Fibroblast of lung (primary cell): Measurements from ENCODE around the gene SEMG1. TPM values are rescaled to one million over a fixed set of nuclear protein-coding genes. Genes with fewer than 3 reads are reported as not detected.
A peak's percentile ranks its signal among the peaks of the same experiment; 100 is the strongest.

Experiments
- DNase-seq, 2 donors: peaks; one replicate each; pipeline versions ENCODE4 v3.0.0 to v3.0.0-alpha.2; 2010; ENCODE audit warnings: low read depth in 2 of 2
- H2AFZ ChIP-seq: 2 replicates; pipeline ENCODE4 v1.5.1; 2012; ENCODE audit warnings: low read length, control low read depth, inconsistent platforms
- H3K27ac ChIP-seq: 2 replicates; pipeline ENCODE4 v1.5.1; 2011; ENCODE audit warnings: low read length, control low read depth; ENCODE audit not compliant: insufficient read depth
- H3K27me3 ChIP-seq: 2 replicates; pipeline ENCODE4 v1.5.1; 2011; ENCODE audit warnings: mild to moderate bottlenecking, low read length; ENCODE audit not compliant: control insufficient read depth, insufficient read depth
- H3K36me3 ChIP-seq: 2 replicates; pipeline ENCODE4 v1.5.1; 2011; ENCODE audit warnings: low read length; ENCODE audit not compliant: control insufficient read depth, insufficient read depth
- H3K4me1 ChIP-seq: 2 replicates; pipeline ENCODE4 v1.5.1; 2011; ENCODE audit warnings: low read length; ENCODE audit not compliant: control insufficient read depth, insufficient read depth; ENCODE audit errors: extremely low read depth
- H3K4me2 ChIP-seq: 2 replicates; pipeline ENCODE4 v1.5.1; 2011; ENCODE audit warnings: low read length, control low read depth; ENCODE audit not compliant: insufficient read depth; ENCODE audit errors: extremely low read depth
- H3K4me3 ChIP-seq, 4 experiments: fragments of 200-600 bp in 1 of 4; sonication (generic) in 1 of 4; replicated peaks in 1 of 4; 2 replicates each; pipeline ENCODE4 v1.5.1; 2011 to 2016; ENCODE audit warnings: low read length in 4 of 4, low read depth in 3 of 4, mild to moderate bottlenecking in 3 of 4, control low read depth in 2 of 4, inconsistent platforms in 1 of 4, mixed read lengths in 1 of 4; ENCODE audit not compliant: insufficient read depth in 1 of 4; ENCODE audit errors: control extremely low read depth in 1 of 4
- H3K79me2 ChIP-seq: 2 replicates; pipeline ENCODE4 v1.5.1; 2012; ENCODE audit warnings: mild to moderate bottlenecking, low read length, inconsistent platforms; ENCODE audit not compliant: control insufficient read depth, insufficient read depth
- H3K9ac ChIP-seq: 2 replicates; pipeline ENCODE4 v1.5.1; 2011; ENCODE audit warnings: mild to moderate bottlenecking, low read length, control low read depth; ENCODE audit not compliant: insufficient read depth
- H3K9me3 ChIP-seq: 2 replicates; pipeline ENCODE4 v1.5.1; 2012; ENCODE audit warnings: low read depth, low read length; ENCODE audit not compliant: control insufficient read depth, insufficient read depth
- H4K20me1 ChIP-seq: 2 replicates; pipeline ENCODE4 v1.5.1; 2011; ENCODE audit warnings: low read length; ENCODE audit not compliant: control insufficient read depth, insufficient read depth; ENCODE audit errors: extremely low read depth
- CTCF ChIP-seq, 2 donors: IDR thresholded peaks in 1 of 2; conservative IDR thresholded peaks in 1 of 2; 1 replicate in 1 of 2; 2 replicates in 1 of 2; pipeline ENCODE4 v1.5.1; 2011 to 2012; ENCODE audit warnings: low read length in 2 of 2, control low read depth in 1 of 2, inconsistent platforms in 1 of 2, low read depth in 1 of 2, mild to moderate bottlenecking in 1 of 2
- EZH2 ChIP-seq: IDR thresholded peaks from 2 replicates; pipeline ENCODE4 v1.5.1; 2012; ENCODE audit warnings: low read length, control low read depth, mild to moderate bottlenecking; ENCODE audit errors: missing control alignments
- polyA minus RNA-seq: library from RNA; depleted of rRNA, polyadenylated mRNA; stranded (reverse); fragments of >200 nt; gene quantifications from 2 replicates; pipeline ENCODE4 v1.2.3, GENCODE V29; 2011; ENCODE audit warnings: low replicate concordance
- polyA plus RNA-seq, 2 donors: library from polyadenylated mRNA; depleted of rRNA in 1 of 2; stranded (reverse) in 1 of 2; unstranded in 1 of 2; fragments of >200 nt; gene quantifications; 2 replicates each; pipeline ENCODE4 v1.2.1, GENCODE V29; 2011 to 2012; ENCODE audit warnings: missing spikeins in 1 of 2
- total RNA-seq: library from RNA; depleted of rRNA; stranded (reverse); fragments of >200 nt; gene quantifications from 2 replicates; pipeline ENCODE4 v1.2.1, GENCODE V29; 2014

Gene SEMG1
- not detected in 2 replicates for total RNA-seq
- polyA plus RNA-seq, result not detected in 2 replicates
- not detected in 2 replicates for polyA plus RNA-seq (2012)
- not detected in 2 replicates for polyA minus RNA-seq

DNA sequence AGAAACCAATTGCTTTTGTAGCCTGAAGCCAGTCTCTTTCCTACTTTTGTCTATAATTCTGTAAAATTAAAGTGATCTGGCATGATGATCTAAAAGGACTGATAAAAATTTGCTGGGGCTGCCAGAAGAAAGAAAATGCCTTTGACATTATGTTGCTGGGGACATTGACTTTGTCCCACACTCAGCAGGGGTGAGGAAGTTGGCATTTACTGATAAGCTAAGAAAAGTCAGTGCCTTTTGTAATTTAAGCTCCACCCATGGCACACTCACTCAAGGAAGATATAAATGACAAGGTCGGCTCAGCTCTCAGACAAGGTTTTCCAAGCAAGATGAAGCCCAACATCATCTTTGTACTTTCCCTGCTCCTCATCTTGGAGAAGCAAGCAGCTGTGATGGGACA lies at the start of gene SEMG1:
Gene SEMG1, plus strand, starts transcription at position 309 of the 400 bp plus-strand sequence. Its CDS starts 21 bp downstream, at position 330.
- Histone ChIP-seq H3K4me2 (no peak within 1 kb of the TSS), H3K9ac (no peak within 1 kb of the TSS), H3K79me2 (no peaks in the 10 kb centered on the region), H3K27ac (no peak within 1 kb of the TSS), H3K4me3 (no peak within 1 kb of the TSS), H3K9me3 (no peaks in the 10 kb centered on the region), H2AFZ (no peak within 1 kb of the TSS), H3K4me1 (no peaks in the 10 kb centered on the region), H4K20me1 (no peaks in the 10 kb centered on the region), H3K27me3 (no peaks in the 10 kb centered on the region), H3K36me3 (no peaks in the 10 kb centered on the region)
- no peak for DNase-seq
- TF ChIP-seq CTCF (conservative IDR thresholded peaks at IDR 0.05 in 1 of 2, IDR thresholded peaks at IDR 0.05 in 1 of 2; ENCODE audit: low read depth in 1 of 2, low read length in 2 of 2), result no peak
- TF ChIP-seq EZH2, result no peak

GRCh38 chr20:45157962-45158361 lies 48.9 kb upstream of the SEMG1 start:
- peak; percentile 78 to 85 for DNase-seq
- Histone ChIP-seq H3K27me3 (no peaks in the 10 kb centered on the region), H2AFZ (no peak overlapping the region), H3K4me3 (no peak overlapping the region), H3K9ac (no peak overlapping the region), H4K20me1 (no peaks in the 10 kb centered on the region), H3K79me2 (no peaks in the 10 kb centered on the region), H3K4me2 (no peak overlapping the region), H3K4me1 (no peaks in the 10 kb centered on the region), H3K9me3 (no peaks in the 10 kb centered on the region), H3K27ac (no peak overlapping the region), H3K36me3 (no peaks in the 10 kb centered on the region)
- TF ChIP-seq EZH2, result no peak
- no peak for TF ChIP-seq CTCF (conservative IDR thresholded peaks at IDR 0.05 in 1 of 2, IDR thresholded peaks at IDR 0.05 in 1 of 2; ENCODE audit: low read depth in 1 of 2, low read length in 2 of 2)

- Histone ChIP-seq H3K27me3 (no peaks in the 10 kb centered on the region), H3K9me3 (no peaks in the 10 kb centered on the region), H3K36me3 (no peaks in the 10 kb centered on the region), H3K4me2 (no peak overlapping the region), H3K4me1 (no peaks in the 10 kb centered on the region), H3K4me3 (no peak overlapping the region), H2AFZ (no peak overlapping the region), H4K20me1 (no peaks in the 10 kb centered on the region), H3K27ac (no peak overlapping the region), H3K9ac (no peak overlapping the region), H3K79me2 (no peaks in the 10 kb centered on the region)
- DNase-seq, result no peak
- TF ChIP-seq EZH2 (no peak), CTCF (conservative IDR thresholded peaks at IDR 0.05 in 1 of 2, IDR thresholded peaks at IDR 0.05 in 1 of 2; ENCODE audit: low read depth in 1 of 2, low read length in 2 of 2) (no peak)
These were observed 43.6 kb upstream of the SEMG1 start for GRCh38 chr20:45163083-45163803.
